Measurements from ENCODE around the gene TMEM220.

GRCh38 chr17:10683853-10684252, 46.0 kb downstream of the TMEM220 start:
- peak; percentile 70 for TF ChIP-seq CTCF (IDR thresholded peaks at IDR 0.05; ENCODE audit: borderline replicate concordance, extremely low read depth, low read length, poor library complexity, severe bottlenecking)
- no peak for TF ChIP-seq EZH2 (IDR thresholded peaks at IDR 0.05; ENCODE audit: borderline replicate concordance, low read depth, low read length, severe bottlenecking)

Data from DND-41 (cell line).